SK-MEL-5 (cell line): Measurements from ENCODE around the gene ESRRG. TPM values are rescaled to one million over a fixed set of nuclear protein-coding genes. Genes with fewer than 3 reads are reported as not detected.

Experiments used
- DNase-seq: peaks from one replicate; pipeline ENCODE4 v3.0.0-alpha.2; 2016; ENCODE audit warnings: low read depth, low spot score
- in situ Hi-C: cut with HindIII; loops from 2 replicates; pipeline ENCODE4 v1.10.0; 2016; ENCODE audit warnings: low sequenced_read_pairs, high pct_unique_total_duplicates, low pct_unique_long_range_greater_than_20kb
- total RNA-seq: library from RNA; depleted of rRNA; stranded (reverse); fragments of >200 nt; shearing (Covaris generic); gene quantifications from 2 replicates; pipeline ENCODE4 v1.2.3, GENCODE V29; 2014

ESRRG gene
- total RNA-seq, 1 experiment from 2014 or later, result 1.0 TPM

DNA sequence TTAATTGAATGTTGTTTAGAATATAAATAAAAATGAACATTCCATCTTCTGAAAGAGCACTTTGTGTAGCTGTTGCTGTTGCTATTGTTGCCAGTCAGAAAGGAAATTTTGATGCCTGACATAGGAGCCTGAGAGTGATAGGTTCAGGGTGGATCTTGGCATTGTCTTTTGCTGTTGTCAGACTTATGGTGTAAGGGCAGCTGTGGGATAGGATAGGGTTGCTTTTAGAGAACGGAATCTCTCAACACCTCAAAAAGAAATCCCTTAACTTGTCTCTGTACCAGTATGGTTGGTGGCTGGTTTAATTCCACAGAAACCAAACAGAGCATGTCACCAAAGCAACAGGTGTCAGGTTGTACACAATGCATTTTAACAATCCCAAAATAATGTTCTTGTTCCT, 62.7 kb downstream of the ESRRG start:
- in situ Hi-C loops, result no loop called here
- DNase-seq, result no peak

DNA sequence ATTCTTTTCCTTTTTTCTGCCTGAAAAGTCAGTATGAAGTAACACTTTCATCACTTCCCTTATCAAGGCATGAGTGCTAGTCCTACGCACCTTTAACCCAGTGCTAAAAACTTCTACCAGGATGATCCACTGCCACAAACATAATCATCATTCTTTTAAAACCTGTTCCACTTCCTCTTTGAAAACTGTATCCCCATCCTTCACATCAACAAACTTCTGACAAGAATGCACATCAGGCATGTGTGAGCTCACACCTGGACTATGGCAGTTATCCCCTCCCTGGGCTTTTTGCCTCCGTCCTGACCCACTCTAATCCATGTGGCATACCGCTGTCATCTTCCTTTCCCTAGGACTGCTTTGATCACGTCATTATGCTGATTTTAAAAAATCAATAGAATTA, 70.2 kb downstream of the ESRRG start:
- in situ Hi-C loops, result no loop called here
- no peak for DNase-seq

- DNase-seq, result no peak
- in situ Hi-C loops, result no loop called here
Observed at GRCh38 chr1:216651826-216652418, 71.3 kb downstream of the ESRRG start.

- DNase-seq, result no peak
- in situ Hi-C loops, result no loop called here
Observed at GRCh38 chr1:216643176-216643575, 80.1 kb downstream of the ESRRG start.

DNA sequence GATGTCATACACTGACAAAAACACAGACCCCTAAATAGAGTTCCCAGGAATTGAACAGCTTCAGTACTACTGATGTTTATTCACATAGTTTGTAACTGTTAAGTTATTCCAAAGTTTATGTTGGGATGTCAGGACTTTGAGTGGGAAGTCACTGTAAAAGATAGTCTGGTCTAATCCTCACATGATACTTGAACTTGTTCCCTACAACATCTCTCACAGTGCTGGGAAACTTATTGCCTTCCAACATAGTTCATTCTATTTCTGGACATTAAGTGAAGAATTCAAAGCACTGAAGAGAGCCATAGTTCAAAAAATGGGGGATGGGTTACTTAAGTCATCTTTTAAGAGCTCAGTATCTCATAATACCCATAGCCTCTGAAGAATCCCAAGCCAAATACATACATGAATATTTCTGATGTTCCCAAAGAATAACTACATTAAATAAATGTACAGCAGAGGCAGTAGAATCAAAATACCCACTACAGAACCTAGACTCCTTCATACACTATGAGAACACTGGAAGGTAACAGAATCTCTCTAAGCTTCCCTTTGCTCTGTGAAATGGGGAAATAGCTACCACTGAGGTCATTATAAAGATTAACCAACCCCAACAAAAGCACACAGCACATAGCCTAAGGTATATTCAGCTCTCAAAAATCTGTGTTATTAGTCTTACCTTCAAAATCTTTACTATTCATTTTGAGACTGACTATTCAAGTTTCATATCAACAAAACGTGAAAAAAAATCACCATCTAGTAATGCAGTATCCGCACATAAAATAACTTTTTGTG, 81.4 kb downstream of the ESRRG start:
- no peak for DNase-seq
- in situ Hi-C loops, result no loop called here

DNA sequence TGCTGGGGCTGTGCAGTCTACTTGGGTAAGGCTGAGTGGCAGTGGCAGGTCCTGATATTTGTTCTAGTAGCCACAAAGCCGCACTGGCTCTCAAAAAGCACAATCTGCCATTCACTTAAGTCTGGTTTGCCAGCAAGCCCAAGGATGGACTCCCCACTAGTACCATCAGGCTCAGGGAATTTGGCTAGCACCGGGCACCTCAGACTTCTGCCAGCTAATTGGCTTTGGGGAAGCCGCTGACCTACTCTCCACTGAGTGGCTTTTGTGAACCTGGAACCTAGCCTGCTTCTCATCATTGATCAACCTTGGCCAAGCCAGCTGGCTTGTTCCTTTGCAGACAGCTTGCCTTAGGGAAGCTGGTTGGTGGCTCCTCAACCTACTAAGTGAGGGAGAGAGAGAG, 83.1 kb downstream of the ESRRG start:
- no peak for DNase-seq
- in situ Hi-C loops, result no loop called here

DNA sequence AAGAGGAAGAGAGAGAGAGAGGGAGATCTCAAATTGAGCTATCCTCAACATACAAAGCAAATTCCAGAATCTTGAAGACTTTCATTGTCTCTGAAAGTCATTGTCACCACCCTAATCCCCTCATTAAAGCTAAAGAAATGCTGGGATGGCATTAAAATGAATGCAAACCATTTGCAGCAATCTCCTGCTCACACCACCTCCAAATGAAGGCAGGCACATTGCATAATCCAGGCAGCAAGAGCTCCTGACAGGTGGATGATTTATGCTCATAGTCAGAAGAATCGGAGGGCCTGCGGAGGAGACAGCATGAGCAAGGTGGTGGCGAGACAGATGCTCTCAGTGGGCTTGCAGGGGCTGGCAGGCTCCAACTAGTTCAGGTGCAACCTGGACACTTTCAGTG, 90.2 kb downstream of the ESRRG start:
- DNase-seq, result no peak
- in situ Hi-C loops, result no loop called here

DNA sequence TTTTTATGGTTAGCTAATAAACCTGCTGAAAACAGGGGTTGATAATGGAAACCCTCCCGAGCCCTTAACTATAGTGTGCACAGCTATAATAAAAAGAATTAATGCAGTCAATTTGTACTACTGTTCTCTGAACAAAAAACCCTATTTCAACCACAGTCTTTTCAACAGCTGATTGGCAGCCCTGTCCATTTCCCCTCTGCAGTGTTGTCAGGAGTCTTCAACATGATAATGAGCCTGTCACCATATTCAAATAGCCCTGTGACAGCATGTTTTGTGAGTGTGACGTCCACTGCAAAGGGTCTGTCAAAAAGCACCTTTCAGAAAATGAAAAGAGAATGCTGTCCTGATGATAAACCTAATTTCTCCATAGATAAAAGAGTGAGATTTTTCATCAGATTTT, 92.7 kb downstream of the ESRRG start:
- in situ Hi-C loops, result no loop called here

DNA sequence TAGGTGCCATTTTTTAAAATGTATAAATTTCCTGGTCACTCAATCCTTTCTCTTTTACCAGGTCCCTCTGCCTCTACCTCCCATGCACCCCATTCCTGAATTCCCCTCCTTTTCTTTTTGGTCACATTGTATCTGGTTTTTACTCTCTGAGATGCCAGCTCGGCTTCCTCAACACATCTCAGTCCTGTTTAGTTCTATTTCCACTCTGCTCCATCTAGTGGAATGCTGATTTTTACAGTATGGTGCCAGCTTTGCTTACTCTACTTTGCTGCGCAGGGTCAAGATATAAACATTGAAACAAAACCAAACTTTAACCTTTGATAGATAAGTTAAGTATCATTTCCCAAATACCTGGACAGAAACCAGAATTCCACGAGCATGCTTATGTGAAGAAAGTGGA, 96.0 kb downstream of the ESRRG start:
- peak; percentile 15 for DNase-seq

More for the DNA sequence above, 92.7 kb downstream of the ESRRG start:
- no peak for DNase-seq

GRCh38 chr1:216626394-216627067, 96.7 kb downstream of the ESRRG start:
- no peak for DNase-seq
- in situ Hi-C loops, result no loop called here

More for the DNA sequence above, 96.0 kb downstream of the ESRRG start:
- in situ Hi-C loops, result no loop called here

DNA sequence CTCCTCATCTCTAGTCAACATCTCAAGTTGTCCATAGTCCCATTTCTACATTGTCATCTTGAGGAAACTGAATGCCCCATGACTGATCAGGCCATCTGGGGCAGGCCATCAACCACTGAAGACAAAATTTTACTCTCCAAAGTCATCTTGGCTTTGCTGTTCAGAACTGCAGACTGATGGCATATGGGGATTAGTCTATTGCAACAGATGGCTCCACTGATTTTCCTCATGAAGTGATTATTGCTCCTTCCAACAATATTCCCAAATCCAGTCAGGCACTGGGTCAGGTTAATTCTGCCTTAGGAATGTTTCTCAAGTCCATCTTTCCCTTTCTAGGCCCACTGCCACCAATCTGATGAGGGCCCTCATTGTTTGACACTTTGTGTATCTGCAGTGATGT, 101.7 kb downstream of the ESRRG start:
- in situ Hi-C loops, result no loop called here
- DNase-seq, result no peak

GRCh38 chr1:216617081-216617875, 106.0 kb downstream of the ESRRG start:
- no peak for DNase-seq
- in situ Hi-C loops, result no loop called here

- no peak for DNase-seq
- in situ Hi-C loops, result no loop called here
Observed at GRCh38 chr1:216616425-216616824, 106.8 kb downstream of the ESRRG start.

- DNase-seq, result no peak
- in situ Hi-C loops, result no loop called here
Observed at GRCh38 chr1:216614011-216614934, 109.0 kb downstream of the ESRRG start.

DNA sequence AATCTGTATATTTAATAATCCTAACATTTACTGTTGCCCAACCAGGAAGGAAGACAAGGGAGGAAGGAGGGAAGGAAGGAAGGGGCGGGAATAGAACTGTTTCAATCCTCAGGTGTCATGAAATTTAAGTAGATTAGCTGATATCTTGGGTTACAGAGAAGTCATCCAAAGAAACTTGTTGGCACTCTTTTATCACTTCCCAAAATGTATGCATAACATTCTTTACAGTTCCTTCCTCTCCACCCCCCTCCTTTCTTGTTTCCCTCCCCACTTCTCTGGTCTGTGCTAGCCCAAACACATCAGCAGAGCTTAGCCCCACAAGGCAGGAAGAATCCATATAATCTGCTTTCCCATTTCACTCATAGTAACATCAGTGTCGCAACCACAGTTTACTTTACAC, 110.9 kb downstream of the ESRRG start:
- in situ Hi-C loops, result no loop called here

GRCh38 chr1:216607067-216607697, 116.0 kb downstream of the ESRRG start:
- in situ Hi-C loops, result no loop called here
- no peak for DNase-seq

More for the DNA sequence above, 110.9 kb downstream of the ESRRG start:
- DNase-seq, result no peak
